Activated CD4-positive, alpha-beta T cell treated with anti-CD3 and anti-CD28 coated beads, Interleukin-2, amount 10 ng/mL, durations not matched to agents 24 days and 14 days (primary cell): Measurements from ENCODE around the gene NXPH3. TPM values are rescaled to one million over a fixed set of nuclear protein-coding genes. Genes with fewer than 3 reads are reported as not detected.
A peak's percentile ranks its signal among the peaks of the same experiment; 100 is the strongest.

Source experiments
- DNase-seq: peaks from one replicate; pipeline ENCODE4 v3.0.0; 2022
- H3K27ac Mint-ChIP-seq: one replicate; pipeline ENCODE4 v1.8.0; 2022; ENCODE audit warnings: mild to moderate bottlenecking, mixed read lengths
- H3K27me3 Mint-ChIP-seq: one replicate; pipeline ENCODE4 v1.8.0; 2022; ENCODE audit warnings: mixed read lengths
- H3K36me3 Mint-ChIP-seq: one replicate; pipeline ENCODE4 v1.8.0; 2022; ENCODE audit warnings: low read depth, mild to moderate bottlenecking, mixed read lengths
- H3K4me1 Mint-ChIP-seq: one replicate; pipeline ENCODE4 v1.8.0; 2021; ENCODE audit warnings: mixed read lengths
- H3K4me3 Mint-ChIP-seq: one replicate; pipeline ENCODE4 v1.8.0; 2022; ENCODE audit warnings: mild to moderate bottlenecking, moderate library complexity, mixed read lengths
- H3K9me3 Mint-ChIP-seq: one replicate; pipeline ENCODE4 v1.8.0; 2021; ENCODE audit warnings: mixed read lengths
- intact Hi-C: fragments of 100-400 bp; cut with micrococcal nuclease; formaldehyde crosslinking; loops from one replicate; pipeline ENCODE4 v1.15.1; 2023
- total RNA-seq: library from RNA; stranded (reverse); gene quantifications from 2 replicates; pipeline ENCODE4 v1.2.3, GENCODE V29; 2022

NXPH3 gene
- total RNA-seq, 1 donor from 2014 or later = not detected

GRCh38 chr17:49576088-49576916, 631 bp downstream of the NXPH3 start:
- H3K36me3 Mint-ChIP-seq = no peaks in the 10 kb centered on the region
- H3K4me3 Mint-ChIP-seq = peak overlapping the region; percentile 77
- H3K4me1 Mint-ChIP-seq = peaks cover 9% of the 10 kb centered on the region
- no peaks in the 10 kb centered on the region for H3K9me3 Mint-ChIP-seq
- peaks cover 57% of the 10 kb centered on the region for H3K27me3 Mint-ChIP-seq
- H3K27ac Mint-ChIP-seq = peak overlapping the region; percentile 35
- DNase-seq = no peak
- intact Hi-C loops = no loop called here

DNA sequence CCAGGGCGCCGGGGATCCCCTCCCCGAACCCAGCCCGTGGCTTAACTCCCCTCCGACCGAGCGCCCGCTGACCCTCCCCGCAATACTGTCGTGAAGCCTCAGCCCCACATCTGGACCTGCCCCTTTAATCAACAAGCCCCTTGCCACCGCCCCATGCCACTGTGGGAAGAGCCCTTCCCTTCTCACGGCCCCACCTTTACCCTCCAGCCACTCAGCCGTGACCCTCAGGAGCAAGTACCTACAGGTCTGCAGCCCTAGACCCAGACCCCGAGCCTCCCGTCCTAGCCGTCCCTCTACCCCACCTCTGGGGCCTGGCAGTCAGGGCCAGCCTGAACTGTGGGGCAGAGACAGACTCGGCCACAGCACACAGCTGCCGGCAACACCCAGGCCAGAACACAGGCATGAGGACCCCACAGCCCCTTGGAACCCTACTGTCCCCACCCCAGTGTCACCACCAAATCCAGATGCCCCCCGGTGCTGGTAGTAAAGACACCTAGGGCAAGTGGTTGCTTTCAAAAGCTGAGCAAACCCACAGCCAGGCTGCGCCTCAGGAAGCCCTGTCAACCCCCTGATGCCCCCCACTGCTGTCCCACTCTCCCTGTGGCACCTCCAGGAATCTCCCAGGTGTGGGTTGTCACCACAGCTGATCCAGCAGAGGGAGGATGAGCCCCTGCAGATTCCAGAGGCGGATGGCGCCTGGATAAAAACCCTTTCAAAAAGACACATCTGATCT, 1.4 kb downstream of the NXPH3 start:
- Mint-ChIP-seq H3K4me3 (peak overlapping the region; percentile 77), H3K27ac (no peak overlapping the region), H3K9me3 (no peaks in the 10 kb centered on the region), H3K27me3 (peaks cover 49% of the 10 kb centered on the region), H3K36me3 (no peaks in the 10 kb centered on the region), H3K4me1 (peaks cover 5% of the 10 kb centered on the region)
- DNase-seq = no peak
- intact Hi-C loops = no loop called here

GRCh38 chr17:49577650-49577934, 1.9 kb downstream of the NXPH3 start:
- no peak overlapping the region for H3K27ac Mint-ChIP-seq
- intact Hi-C loops = no loop called here
- H3K4me3 Mint-ChIP-seq = no peak overlapping the region
- H3K36me3 Mint-ChIP-seq = no peaks in the 10 kb centered on the region
- H3K4me1 Mint-ChIP-seq = peaks cover 5% of the 10 kb centered on the region
- no peak for DNase-seq
- H3K27me3 Mint-ChIP-seq = peaks cover 46% of the 10 kb centered on the region
- no peaks in the 10 kb centered on the region for H3K9me3 Mint-ChIP-seq

- DNase-seq = no peak
- intact Hi-C loops = no loop called here
- Mint-ChIP-seq H3K4me3 (no peak overlapping the region), H3K27me3 (peaks cover 43% of the 10 kb centered on the region), H3K4me1 (peaks cover 5% of the 10 kb centered on the region), H3K27ac (no peak overlapping the region), H3K9me3 (no peaks in the 10 kb centered on the region), H3K36me3 (no peaks in the 10 kb centered on the region)
Measured at GRCh38 chr17:49577963-49578362, 2.3 kb downstream of the NXPH3 start.

GRCh38 chr17:49578414-49578813, 2.7 kb downstream of the NXPH3 start:
- peaks cover 38% of the 10 kb centered on the region for H3K27me3 Mint-ChIP-seq

DNA sequence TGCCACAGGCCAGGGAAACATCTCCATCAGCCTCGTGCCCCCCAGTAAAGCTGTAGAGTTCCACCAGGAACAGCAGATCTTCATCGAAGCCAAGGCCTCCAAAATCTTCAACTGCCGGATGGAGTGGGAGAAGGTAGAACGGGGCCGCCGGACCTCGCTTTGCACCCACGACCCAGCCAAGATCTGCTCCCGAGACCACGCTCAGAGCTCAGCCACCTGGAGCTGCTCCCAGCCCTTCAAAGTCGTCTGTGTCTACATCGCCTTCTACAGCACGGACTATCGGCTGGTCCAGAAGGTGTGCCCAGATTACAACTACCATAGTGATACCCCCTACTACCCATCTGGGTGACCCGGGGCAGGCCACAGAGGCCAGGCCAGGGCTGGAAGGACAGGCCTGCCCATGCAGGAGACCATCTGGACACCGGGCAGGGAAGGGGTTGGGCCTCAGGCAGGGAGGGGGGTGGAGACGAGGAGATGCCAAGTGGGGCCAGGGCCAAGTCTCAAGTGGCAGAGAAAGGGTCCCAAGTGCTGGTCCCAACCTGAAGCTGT, 3.4 kb downstream of the NXPH3 start:
- intact Hi-C loops = no loop called here
- H3K27me3 Mint-ChIP-seq = peaks cover 32% of the 10 kb centered on the region
- peaks cover 5% of the 10 kb centered on the region for H3K4me1 Mint-ChIP-seq
- H3K27ac Mint-ChIP-seq = no peak overlapping the region
- DNase-seq = no peak
- H3K36me3 Mint-ChIP-seq = no peaks in the 10 kb centered on the region
- no peak overlapping the region for H3K4me3 Mint-ChIP-seq
- no peaks in the 10 kb centered on the region for H3K9me3 Mint-ChIP-seq

More at GRCh38 chr17:49578414-49578813, 2.7 kb downstream of the NXPH3 start:
- Mint-ChIP-seq H3K27ac (no peak overlapping the region), H3K4me3 (no peak overlapping the region), H3K36me3 (no peaks in the 10 kb centered on the region), H3K9me3 (no peaks in the 10 kb centered on the region), H3K4me1 (peaks cover 5% of the 10 kb centered on the region)
- intact Hi-C loops = no loop called here
- DNase-seq = no peak

- no peak for DNase-seq
- H3K9me3 Mint-ChIP-seq = no peaks in the 10 kb centered on the region
- no peak overlapping the region for H3K27ac Mint-ChIP-seq
- H3K27me3 Mint-ChIP-seq = peaks cover 27% of the 10 kb centered on the region
- H3K36me3 Mint-ChIP-seq = no peaks in the 10 kb centered on the region
- H3K4me3 Mint-ChIP-seq = no peak overlapping the region
- peaks cover 5% of the 10 kb centered on the region for H3K4me1 Mint-ChIP-seq
- intact Hi-C loops = no loop called here
Measured at GRCh38 chr17:49579522-49579921, 3.9 kb downstream of the NXPH3 start.

DNA sequence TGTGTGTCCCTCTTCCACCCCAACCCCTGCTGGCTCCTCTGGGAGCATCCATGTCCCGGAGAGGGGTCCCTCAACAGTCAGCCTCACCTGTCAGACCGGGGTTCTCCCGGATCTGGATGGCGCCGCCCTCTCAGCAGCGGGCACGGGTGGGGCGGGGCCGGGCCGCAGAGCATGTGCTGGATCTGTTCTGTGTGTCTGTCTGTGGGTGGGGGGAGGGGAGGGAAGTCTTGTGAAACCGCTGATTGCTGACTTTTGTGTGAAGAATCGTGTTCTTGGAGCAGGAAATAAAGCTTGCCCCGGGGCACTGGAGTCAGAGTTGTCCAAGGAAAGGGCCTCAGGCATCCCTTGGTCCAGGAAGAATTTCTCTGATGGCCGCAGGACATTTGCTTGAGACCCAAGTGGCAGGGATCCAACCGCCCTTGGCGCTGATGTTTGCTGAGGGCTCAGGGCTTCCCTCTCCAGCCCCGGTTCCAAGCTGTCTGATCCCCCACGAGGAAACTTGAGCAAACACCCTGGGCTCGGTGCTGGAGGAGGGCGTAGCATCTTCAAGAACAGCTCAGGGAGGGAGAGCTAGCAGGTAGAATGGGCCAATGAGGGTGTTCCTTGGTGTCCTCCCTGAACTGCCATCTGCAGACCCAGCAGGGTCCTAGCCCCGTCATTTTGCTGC, 4.5 kb downstream of the NXPH3 start:
- intact Hi-C loops = no loop called here
- no peaks in the 10 kb centered on the region for H3K36me3 Mint-ChIP-seq

DNA sequence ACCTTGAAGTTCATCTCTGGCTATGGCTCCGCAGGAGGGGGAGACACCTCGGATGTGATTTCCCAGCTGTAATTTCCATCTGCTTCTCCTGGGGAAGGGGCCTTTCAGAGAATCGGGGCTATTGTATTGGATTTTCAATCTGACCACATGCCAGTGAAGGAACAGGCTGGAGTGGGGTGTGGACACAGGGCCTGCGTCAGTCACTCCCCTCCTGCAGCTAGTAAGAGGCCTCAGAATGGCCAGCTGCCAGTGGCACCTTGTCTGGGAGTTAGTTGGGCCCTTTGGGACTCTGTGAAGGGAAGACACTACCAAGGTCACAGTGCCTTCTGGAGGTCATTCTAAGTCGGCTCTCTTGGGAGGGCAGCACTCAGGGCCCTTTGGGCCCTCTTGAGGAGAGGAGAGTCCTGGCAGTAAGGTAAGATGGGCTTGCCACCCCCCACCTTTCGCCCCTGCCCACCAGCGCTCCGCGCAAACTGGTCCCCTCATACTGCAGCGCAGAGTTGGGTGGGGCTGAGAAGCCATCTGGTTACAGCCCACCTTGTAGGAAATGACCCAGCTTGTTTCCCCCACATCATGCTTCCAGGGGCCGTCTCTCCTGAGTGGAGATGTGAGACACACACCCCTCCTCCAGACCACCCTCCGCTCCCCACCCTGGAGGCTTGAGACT, 5.4 kb downstream of the NXPH3 start:
- DNase-seq = no peak
- Mint-ChIP-seq H3K27ac (no peak overlapping the region), H3K27me3 (peaks cover 21% of the 10 kb centered on the region), H3K9me3 (no peaks in the 10 kb centered on the region), H3K4me3 (no peak overlapping the region), H3K36me3 (no peaks in the 10 kb centered on the region), H3K4me1 (peaks cover 3% of the 10 kb centered on the region)
- intact Hi-C loops = no loop called here

More for the DNA sequence above, 4.5 kb downstream of the NXPH3 start:
- H3K4me3 Mint-ChIP-seq = no peak overlapping the region
- H3K27ac Mint-ChIP-seq = no peak overlapping the region
- DNase-seq = no peak
- H3K9me3 Mint-ChIP-seq = no peaks in the 10 kb centered on the region
- peaks cover 24% of the 10 kb centered on the region for H3K27me3 Mint-ChIP-seq
- H3K4me1 Mint-ChIP-seq = peaks cover 5% of the 10 kb centered on the region

DNA sequence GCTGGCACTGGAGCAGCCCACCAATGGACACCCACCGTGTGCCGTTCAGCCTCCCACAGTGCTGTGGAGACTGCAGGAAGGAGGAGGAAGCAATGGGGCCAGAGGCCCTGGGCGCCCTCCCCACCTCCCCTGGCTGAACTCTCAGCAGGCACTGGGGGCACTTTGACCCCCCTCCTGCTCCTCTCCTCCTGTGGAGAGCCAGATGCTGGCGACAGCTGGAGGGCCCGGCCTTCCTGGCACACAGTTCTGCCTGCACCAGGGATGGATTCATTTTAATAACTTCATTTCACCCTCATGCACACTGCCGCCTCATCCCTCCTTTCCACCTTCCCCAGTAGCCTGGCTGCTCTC, 6.0 kb downstream of the NXPH3 start:
- Mint-ChIP-seq H3K4me1 (peaks cover 3% of the 10 kb centered on the region), H3K36me3 (no peaks in the 10 kb centered on the region), H3K27ac (no peak overlapping the region), H3K9me3 (no peaks in the 10 kb centered on the region), H3K4me3 (no peak overlapping the region), H3K27me3 (peaks cover 21% of the 10 kb centered on the region)
- intact Hi-C loops = no loop called here
- no peak for DNase-seq

- H3K27ac Mint-ChIP-seq = no peak overlapping the region
- H3K27me3 Mint-ChIP-seq = peaks cover 16% of the 10 kb centered on the region
- no peak for DNase-seq
- H3K9me3 Mint-ChIP-seq = no peaks in the 10 kb centered on the region
- intact Hi-C loops = no loop called here
- no peaks in the 10 kb centered on the region for H3K36me3 Mint-ChIP-seq
- H3K4me1 Mint-ChIP-seq = no peaks in the 10 kb centered on the region
- H3K4me3 Mint-ChIP-seq = no peak overlapping the region
Measured at GRCh38 chr17:49582055-49582722, 6.5 kb downstream of the NXPH3 start.

GRCh38 chr17:49582789-49583188, 7.1 kb downstream of the NXPH3 start:
- H3K27ac Mint-ChIP-seq = no peak overlapping the region
- H3K4me1 Mint-ChIP-seq = no peaks in the 10 kb centered on the region
- no peak for DNase-seq
- peaks cover 10% of the 10 kb centered on the region for H3K27me3 Mint-ChIP-seq
- no peak overlapping the region for H3K4me3 Mint-ChIP-seq
- intact Hi-C loops = no loop called here
- no peaks in the 10 kb centered on the region for H3K36me3 Mint-ChIP-seq
- no peaks in the 10 kb centered on the region for H3K9me3 Mint-ChIP-seq

DNA sequence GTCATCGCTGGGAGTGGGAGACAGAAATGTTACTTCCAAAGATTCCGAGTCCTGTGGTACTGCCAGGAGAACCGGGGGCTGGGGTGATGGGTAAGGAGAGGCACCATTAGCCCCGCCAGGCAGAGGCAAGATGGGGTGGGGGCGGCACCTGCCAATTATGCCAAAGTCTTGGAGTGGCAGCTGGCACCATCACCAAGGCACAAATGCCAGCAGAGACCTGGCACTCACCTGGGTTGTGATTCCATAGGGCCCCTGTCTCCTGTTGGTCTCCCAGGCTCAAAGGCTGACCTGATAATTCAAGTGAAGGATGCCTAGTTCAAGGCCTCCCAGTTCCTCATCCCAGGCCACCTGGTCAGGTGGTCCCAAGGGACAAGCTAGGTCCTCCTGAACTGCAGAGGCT, 7.6 kb downstream of the NXPH3 start:
- no peak for DNase-seq
- intact Hi-C loops = no loop called here
- Mint-ChIP-seq H3K9me3 (no peaks in the 10 kb centered on the region), H3K27me3 (peaks cover 6% of the 10 kb centered on the region), H3K4me1 (no peaks in the 10 kb centered on the region), H3K27ac (no peak overlapping the region), H3K4me3 (no peak overlapping the region), H3K36me3 (no peaks in the 10 kb centered on the region)
